ENCODE measurements around the gene MAP2K5. TPM values are rescaled to one million over a fixed set of nuclear protein-coding genes. Genes with fewer than 3 reads are reported as not detected.

MAP2K5 gene
- total RNA-seq, 1 donor from 2014 or later, result 30.7 TPM

- Mint-ChIP-seq H3K4me1 (ENCODE audit: low read depth) (peaks cover 18% of the 10 kb centered on the region), H3K4me3 (ENCODE audit: low read depth) (no peak overlapping the region), H3K27ac (no peak overlapping the region), H3K27me3 (no peaks in the 10 kb centered on the region), H3K36me3 (ENCODE audit: insufficient read depth) (peaks cover 2% of the 10 kb centered on the region), H3K9me3 (ENCODE audit: low read depth) (no peaks in the 10 kb centered on the region)
- no peak for TF ChIP-seq CTCF (IDR thresholded peaks at IDR 0.05; ENCODE audit: unreplicated experiment)
- no peak for DNase-seq (ENCODE audit: low spot score, unreplicated experiment)
Observed at GRCh38 chr15:67766968-67767367, 224.5 kb downstream of the MAP2K5 start.

- Mint-ChIP-seq H3K4me3 (ENCODE audit: low read depth) (no peak overlapping the region), H3K4me1 (ENCODE audit: low read depth) (peaks cover 18% of the 10 kb centered on the region), H3K9me3 (ENCODE audit: low read depth) (no peaks in the 10 kb centered on the region), H3K27me3 (no peaks in the 10 kb centered on the region), H3K27ac (no peak overlapping the region), H3K36me3 (ENCODE audit: insufficient read depth) (peaks cover 2% of the 10 kb centered on the region)
- TF ChIP-seq CTCF (IDR thresholded peaks at IDR 0.05; ENCODE audit: unreplicated experiment), result no peak
- DNase-seq (ENCODE audit: low spot score, unreplicated experiment), result no peak
Observed at GRCh38 chr15:67768313-67768977, 225.9 kb downstream of the MAP2K5 start.

- no peak for DNase-seq (ENCODE audit: low spot score, unreplicated experiment)
- Mint-ChIP-seq H3K9me3 (ENCODE audit: low read depth) (no peaks in the 10 kb centered on the region), H3K4me3 (ENCODE audit: low read depth) (no peak overlapping the region), H3K36me3 (ENCODE audit: insufficient read depth) (peaks cover 2% of the 10 kb centered on the region), H3K27me3 (no peaks in the 10 kb centered on the region), H3K4me1 (ENCODE audit: low read depth) (peaks cover 18% of the 10 kb centered on the region), H3K27ac (no peak overlapping the region)
- no peak for TF ChIP-seq CTCF (IDR thresholded peaks at IDR 0.05; ENCODE audit: unreplicated experiment)
Observed at GRCh38 chr15:67769497-67770357, 227.2 kb downstream of the MAP2K5 start.

GRCh38 chr15:67770358-67770628 lies 227.8 kb downstream of the MAP2K5 start:
- no peak for TF ChIP-seq CTCF (IDR thresholded peaks at IDR 0.05; ENCODE audit: unreplicated experiment)
- H3K9me3 Mint-ChIP-seq (ENCODE audit: low read depth), result no peaks in the 10 kb centered on the region
- DNase-seq (ENCODE audit: low spot score, unreplicated experiment), result no peak
- peaks cover 2% of the 10 kb centered on the region for H3K36me3 Mint-ChIP-seq (ENCODE audit: insufficient read depth)
- H3K4me1 Mint-ChIP-seq (ENCODE audit: low read depth), result peaks cover 18% of the 10 kb centered on the region
- no peak overlapping the region for H3K4me3 Mint-ChIP-seq (ENCODE audit: low read depth)
- no peak overlapping the region for H3K27ac Mint-ChIP-seq
- peaks cover under 1% of the 10 kb centered on the region for H3K27me3 Mint-ChIP-seq

GRCh38 chr15:67771189-67771800 lies 228.8 kb downstream of the MAP2K5 start:
- TF ChIP-seq CTCF (IDR thresholded peaks at IDR 0.05; ENCODE audit: unreplicated experiment), result no peak
- Mint-ChIP-seq H3K9me3 (ENCODE audit: low read depth) (no peaks in the 10 kb centered on the region), H3K4me3 (ENCODE audit: low read depth) (no peak overlapping the region), H3K27ac (no peak overlapping the region), H3K27me3 (peaks cover 7% of the 10 kb centered on the region), H3K36me3 (ENCODE audit: insufficient read depth) (peaks cover 2% of the 10 kb centered on the region), H3K4me1 (ENCODE audit: low read depth) (peaks cover 11% of the 10 kb centered on the region)
- no peak for DNase-seq (ENCODE audit: low spot score, unreplicated experiment)
